Right hindlimb (tissue), 1 donor: ENCODE measurements around the gene TFPI2.
A peak's percentile ranks its signal among the peaks of the same experiment; 100 is the strongest.
"Not testable (repeated sequence)": the region's sequence is repeated elsewhere in the genome, so short reads cannot be mapped to it uniquely, and the experiment has no call there.

Experiments used
- DNase-seq: peaks from one replicate; pipeline ENCODE4 v3.0.0-alpha.2; 2018

TFPI2 gene

GRCh38 chr7:93890464-93891068, at the start of gene TFPI2:
Gene TFPI2, minus strand, starts transcription at chr7:93890753. Its CDS starts 75 bp downstream, at chr7:93890678.
- peak; percentile 52 for DNase-seq

GRCh38 chr7:93938293-93938692, 47.7 kb upstream of the TFPI2 start:
- DNase-seq, result no peak

- DNase-seq, result no peak
Measured at GRCh38 chr7:93937818-93938217, 47.3 kb upstream of the TFPI2 start.

GRCh38 chr7:93935102-93935501, 44.5 kb upstream of the TFPI2 start:
- no peak for DNase-seq

GRCh38 chr7:93933156-93933555, 42.6 kb upstream of the TFPI2 start:
- no peak for DNase-seq

GRCh38 chr7:93931655-93932054, 41.1 kb upstream of the TFPI2 start:
- no peak for DNase-seq

- no peak for DNase-seq
Measured at GRCh38 chr7:93927585-93927984, 37.0 kb upstream of the TFPI2 start.

- DNase-seq, result no peak
Measured at GRCh38 chr7:93926800-93927199, 36.2 kb upstream of the TFPI2 start.

GRCh38 chr7:93923942-93924341, 33.4 kb upstream of the TFPI2 start:
- no peak for DNase-seq

- DNase-seq, result peak; percentile 62
Measured at GRCh38 chr7:93923296-93923695, 32.7 kb upstream of the TFPI2 start.

- peak; percentile 86 for DNase-seq
Measured at GRCh38 chr7:93921607-93922566, 31.3 kb upstream of the TFPI2 start, which contains the start of gene GNG11. Gene GNG11, plus strand, starts transcription at chr7:93921735. Its CDS starts 403 bp downstream, at chr7:93922138.

GRCh38 chr7:93921186-93921585, 30.6 kb upstream of the TFPI2 start:
- no peak for DNase-seq

GRCh38 chr7:93920496-93921182, 30.1 kb upstream of the TFPI2 start:
- no peak for DNase-seq

- not testable (repeated sequence) for DNase-seq
Measured at GRCh38 chr7:93916315-93916714, 25.8 kb upstream of the TFPI2 start.

- DNase-seq, result not testable (repeated sequence)
Measured at GRCh38 chr7:93915888-93916287, 25.3 kb upstream of the TFPI2 start.

- not testable (repeated sequence) for DNase-seq
Measured at GRCh38 chr7:93915206-93915842, 24.8 kb upstream of the TFPI2 start.

GRCh38 chr7:93914581-93915066, 24.1 kb upstream of the TFPI2 start:
- DNase-seq, result no peak

- DNase-seq, result no peak
Measured at GRCh38 chr7:93913197-93913596, 22.6 kb upstream of the TFPI2 start.

- not testable (repeated sequence) for DNase-seq
Measured at GRCh38 chr7:93911661-93912060, 21.1 kb upstream of the TFPI2 start.

- not testable (repeated sequence) for DNase-seq
Measured at GRCh38 chr7:93911242-93911641, 20.7 kb upstream of the TFPI2 start.

- DNase-seq, result no peak
Measured at GRCh38 chr7:93910076-93910994, 19.8 kb upstream of the TFPI2 start.
